ENCODE results near the gene PHYHIPL. TPM values are rescaled to one million over a fixed set of nuclear protein-coding genes. Genes with fewer than 3 reads are reported as not detected.

The PHYHIPL gene
- total RNA-seq, 4 donors from 2014 or later: not detected

GRCh38 chr10:59243611-59244195 is 67.3 kb downstream of the PHYHIPL start:
- no peak for TF ChIP-seq CTCF (IDR thresholded peaks at IDR 0.05)
- ATAC-seq (ENCODE audit: low FRiP score) (no peak), DNase-seq (ENCODE audit: low spot score) (no peak)

- DNase-seq (ENCODE audit: low spot score): no peak
- ATAC-seq (ENCODE audit: low FRiP score): no peak
- no peak for TF ChIP-seq CTCF (IDR thresholded peaks at IDR 0.05)
Observed at GRCh38 chr10:59244871-59245270, 68.4 kb downstream of the PHYHIPL start.

GRCh38 chr10:59245686-59246085 is 69.2 kb downstream of the PHYHIPL start:
- no peak for ATAC-seq (ENCODE audit: low FRiP score)
- TF ChIP-seq CTCF (IDR thresholded peaks at IDR 0.05): no peak
- DNase-seq (ENCODE audit: low spot score): no peak

GRCh38 chr10:59252491-59252890 is 76.0 kb downstream of the PHYHIPL start:
- TF ChIP-seq CTCF (IDR thresholded peaks at IDR 0.05): no peak
- ATAC-seq (ENCODE audit: low FRiP score) (no peak), DNase-seq (ENCODE audit: low spot score) (no peak)

DNA sequence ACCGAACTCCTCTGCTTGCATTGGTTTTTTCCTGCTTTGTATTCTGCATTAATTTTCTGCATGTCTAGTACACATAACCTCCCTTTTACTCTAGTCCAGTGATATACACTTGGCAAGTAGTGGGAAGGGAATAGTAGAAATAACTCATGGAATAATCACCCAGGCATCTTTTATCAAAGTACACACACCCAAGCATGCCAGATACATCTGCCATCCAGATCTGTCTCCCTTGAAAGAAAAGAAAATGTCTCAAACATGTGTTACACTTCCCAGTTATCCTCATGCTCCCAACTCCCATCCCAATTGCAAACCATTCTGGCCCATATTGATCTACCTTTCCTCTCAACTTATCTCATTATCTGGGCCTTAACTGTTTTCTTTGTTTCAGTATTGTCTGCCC is 79.0 kb downstream of the PHYHIPL start:
- TF ChIP-seq CTCF (IDR thresholded peaks at IDR 0.05): no peak
- DNase-seq (ENCODE audit: low spot score) (no peak), ATAC-seq (ENCODE audit: low FRiP score) (no peak)

DNA sequence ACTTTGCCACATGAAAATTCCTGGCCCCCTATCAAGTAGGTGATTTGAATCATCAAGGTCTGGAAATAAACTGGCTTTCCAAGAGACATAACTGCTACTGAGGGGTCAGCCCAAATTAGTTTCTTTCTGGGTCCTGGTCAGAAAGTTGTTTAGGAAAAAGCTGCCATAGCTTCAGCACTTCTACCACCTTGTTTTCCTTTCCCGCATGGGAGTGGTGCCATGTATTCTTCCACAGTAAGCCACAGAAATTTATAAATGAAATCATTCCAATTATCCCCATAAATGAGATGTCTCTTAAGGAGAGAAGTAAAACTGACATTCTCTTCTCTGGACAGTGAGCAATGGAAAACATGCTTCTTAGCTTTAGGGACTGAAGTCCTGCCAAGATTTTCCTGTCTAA is 80.8 kb downstream of the PHYHIPL start:
- DNase-seq (ENCODE audit: low spot score): no peak
- ATAC-seq (ENCODE audit: low FRiP score): no peak
- no peak for TF ChIP-seq CTCF (IDR thresholded peaks at IDR 0.05)

DNA sequence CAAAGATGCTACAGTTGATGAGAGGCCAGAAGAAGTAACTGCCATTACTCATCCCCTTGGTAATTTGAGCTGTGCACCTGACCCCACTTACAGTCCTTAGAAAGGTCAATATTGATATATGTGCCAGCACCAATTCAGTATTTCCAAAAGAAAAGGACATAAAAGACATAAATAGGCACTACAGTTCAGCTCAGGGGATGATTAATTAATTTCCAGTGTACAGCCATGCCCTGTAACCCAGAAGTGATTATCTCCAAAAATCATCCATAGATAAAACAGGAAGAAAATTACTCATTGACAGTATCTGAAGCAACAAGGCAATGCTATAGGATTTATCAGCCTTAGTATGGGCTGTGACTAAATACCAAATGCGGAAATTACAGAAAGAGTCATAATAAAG is 82.4 kb downstream of the PHYHIPL start:
- TF ChIP-seq CTCF (IDR thresholded peaks at IDR 0.05): no peak
- ATAC-seq (ENCODE audit: low FRiP score) (no peak), DNase-seq (ENCODE audit: low spot score) (no peak)

Measured in omental fat pad (tissue), 4 donors.